H9 (cell line): ENCODE results near the gene PHOX2B. TPM values are rescaled to one million over a fixed set of nuclear protein-coding genes. Genes with fewer than 3 reads are reported as not detected.
A peak's percentile ranks its signal among the peaks of the same experiment; 100 is the strongest.

Experiments
- DNase-seq: peaks from one replicate; pipeline ENCODE4 v3.0.0-alpha.2; 2017
- H2AFZ ChIP-seq: one replicate; pipeline ENCODE4 v1.6.1; 2013; ENCODE audit warnings: mild to moderate bottlenecking, low read length, control low read depth, moderate library complexity
- H2AK5ac ChIP-seq: 2 replicates; pipeline ENCODE4 v1.6.1; 2013; ENCODE audit warnings: low read length, control low read depth, mixed read lengths; ENCODE audit not compliant: insufficient read length
- H2BK120ac ChIP-seq: one replicate; pipeline ENCODE4 v1.6.1; 2013; ENCODE audit warnings: low read depth, mild to moderate bottlenecking, low read length, control low read depth, inconsistent platforms; ENCODE audit not compliant: poor library complexity, severe bottlenecking
- H2BK12ac ChIP-seq: 2 replicates; pipeline ENCODE4 v1.6.1; 2013; ENCODE audit warnings: low read length, control low read depth, mixed read lengths, low read depth; ENCODE audit not compliant: insufficient read length
- H2BK15ac ChIP-seq: 2 replicates; pipeline ENCODE4 v1.6.1; 2013; ENCODE audit warnings: low read depth, low read length, control low read depth
- H2BK20ac ChIP-seq: one replicate; pipeline ENCODE4 v1.6.1; 2013; ENCODE audit warnings: low read depth, mild to moderate bottlenecking, low read length, control low read depth, inconsistent platforms; ENCODE audit not compliant: poor library complexity, severe bottlenecking
- H2BK5ac ChIP-seq: 2 replicates; pipeline ENCODE4 v1.6.1; 2013; ENCODE audit warnings: low read length, control low read depth, mixed read lengths; ENCODE audit not compliant: insufficient read length
- H3K14ac ChIP-seq: 2 replicates; pipeline ENCODE4 v1.6.1; 2013; ENCODE audit warnings: low read length, control low read depth; ENCODE audit not compliant: insufficient read depth
- H3K18ac ChIP-seq: 2 replicates; pipeline ENCODE4 v1.6.1; 2013; ENCODE audit warnings: low read depth, mild to moderate bottlenecking, mixed read lengths, low read length, control low read depth; ENCODE audit not compliant: insufficient read length
- H3K23ac ChIP-seq: 2 replicates; pipeline ENCODE4 v1.6.1; 2013; ENCODE audit warnings: low read length, control low read depth, mixed read lengths, low read depth; ENCODE audit not compliant: insufficient read length
- H3K23me2 ChIP-seq: 2 replicates; pipeline ENCODE4 v1.6.1; 2013; ENCODE audit warnings: low read depth, mild to moderate bottlenecking, mixed read lengths, low read length, control low read depth; ENCODE audit not compliant: insufficient read length, poor library complexity, severe bottlenecking
- H3K27ac ChIP-seq: 2 replicates; pipeline ENCODE4 v1.5.1; 2013; ENCODE audit warnings: low read length, control low read depth, mixed read lengths, low read depth; ENCODE audit not compliant: insufficient read length
- H3K27me3 ChIP-seq: 2 replicates; pipeline ENCODE4 v1.6.1; 2013; ENCODE audit warnings: low read length, control low read depth, inconsistent platforms; ENCODE audit not compliant: insufficient read depth
- H3K4ac ChIP-seq: 2 replicates; pipeline ENCODE4 v1.6.1; 2013; ENCODE audit warnings: low read depth, mild to moderate bottlenecking, control low read depth, inconsistent platforms, low read length, moderate library complexity
- H3K4me1 ChIP-seq: 2 replicates; pipeline ENCODE4 v1.6.1; 2013; ENCODE audit warnings: low read length, control low read depth, inconsistent platforms; ENCODE audit not compliant: insufficient read depth
- H3K4me2 ChIP-seq: 2 replicates; pipeline ENCODE4 v1.6.1; 2013; ENCODE audit warnings: low read length, control low read depth, mixed read lengths; ENCODE audit not compliant: insufficient read length, insufficient read depth
- H3K56ac ChIP-seq: 2 replicates; pipeline ENCODE4 v1.6.1; 2013; ENCODE audit warnings: low read depth, mild to moderate bottlenecking, mixed read lengths, low read length, control low read depth; ENCODE audit not compliant: insufficient read length
- H3K79me1 ChIP-seq: 2 replicates; pipeline ENCODE4 v1.6.1; 2013; ENCODE audit warnings: low read depth, mild to moderate bottlenecking, moderate library complexity, low read length, control low read depth, inconsistent platforms; ENCODE audit not compliant: insufficient read depth, poor library complexity, severe bottlenecking
- H3K79me2 ChIP-seq: 2 replicates; pipeline ENCODE4 v1.6.1; 2013; ENCODE audit warnings: low read length, control low read depth, inconsistent platforms; ENCODE audit not compliant: insufficient read depth
- H3K9ac ChIP-seq: 2 replicates; pipeline ENCODE4 v1.6.1; 2013; ENCODE audit warnings: low read length, control low read depth, mixed read lengths; ENCODE audit not compliant: insufficient read length; ENCODE audit errors: extremely low read depth
- H3K9me3 ChIP-seq: one replicate; pipeline ENCODE4 v1.6.1; 2013; ENCODE audit warnings: low read depth, low read length, inconsistent platforms; ENCODE audit not compliant: control insufficient read depth
- H3T11ph ChIP-seq: one replicate; pipeline ENCODE4 v1.6.1; 2013; ENCODE audit warnings: mild to moderate bottlenecking, low read length, control low read depth, inconsistent platforms
- H4K20me1 ChIP-seq: one replicate; pipeline ENCODE4 v1.6.1; 2013; ENCODE audit not compliant: control insufficient read depth, insufficient read length, insufficient read depth
- H4K5ac ChIP-seq: 2 replicates; pipeline ENCODE4 v1.6.1; 2013; ENCODE audit warnings: low read depth, mild to moderate bottlenecking, mixed read lengths, low read length, control low read depth; ENCODE audit not compliant: insufficient read length
- H4K8ac ChIP-seq: replicated peaks from 2 replicates; pipeline ENCODE4 v1.6.1; 2013; ENCODE audit warnings: low read length, control low read depth, mixed read lengths, low read depth; ENCODE audit not compliant: insufficient read length
- H4K91ac ChIP-seq: 2 replicates; pipeline ENCODE4 v1.6.1; 2013; ENCODE audit warnings: low read depth, mild to moderate bottlenecking, moderate library complexity, mixed read lengths, low read length, control low read depth; ENCODE audit not compliant: insufficient read length
- H3K27ac Mint-ChIP-seq, 3 experiments: 2 replicates in 2 of 3; 3 replicates in 1 of 3; pipeline ENCODE4 v1.8.0; 2020 to 2021; ENCODE audit warnings: mixed read lengths in 3 of 3, mild to moderate bottlenecking in 1 of 3, moderate library complexity in 1 of 3
- H3K27me3 Mint-ChIP-seq: 2 replicates; pipeline ENCODE4 v1.8.0; 2021; ENCODE audit warnings: low read depth, mild to moderate bottlenecking, moderate library complexity, mixed read lengths
- H3K36me3 Mint-ChIP-seq, 3 experiments: 2 replicates in 2 of 3; 3 replicates in 1 of 3; pipeline ENCODE4 v1.8.0; 2020 to 2021; ENCODE audit warnings: low read depth in 3 of 3, mixed read lengths in 3 of 3; ENCODE audit not compliant: insufficient read depth in 1 of 3
- H3K4me1 Mint-ChIP-seq, 2 experiments: 2 replicates each; pipeline ENCODE4 v1.8.0; 2020; ENCODE audit warnings: mixed read lengths in 2 of 2
- H3K4me3 Mint-ChIP-seq, 2 experiments: 2 replicates in 1 of 2; 3 replicates in 1 of 2; pipeline ENCODE4 v1.8.0; 2020 to 2021; ENCODE audit warnings: mild to moderate bottlenecking in 2 of 2, mixed read lengths in 2 of 2, moderate library complexity in 1 of 2
- H3K9me3 Mint-ChIP-seq, 2 experiments: 2 replicates in 1 of 2; 3 replicates in 1 of 2; pipeline ENCODE4 v1.8.0; 2020; ENCODE audit warnings: mild to moderate bottlenecking in 2 of 2, mixed read lengths in 2 of 2, moderate library complexity in 1 of 2
- CTCF ChIP-seq: fragments of 200-600 bp; sonication (generic); conservative IDR thresholded peaks from 3 replicates; pipeline ENCODE4 v1.8.0; 2021; ENCODE audit warnings: antibody characterized with exemption, mild to moderate bottlenecking
- WGBS: extraction: QIAGEN DNeasy Blood & Tissue Kit; methylation state at CpG from one replicate; pipeline ENCODE4 v1.1.7; 2013; ENCODE audit warnings: missing lambda C conversion rate, low lambda C conversion rate, mixed read lengths; ENCODE audit not compliant: insufficient read length; ENCODE audit errors: extremely low coverage; 5-methylcytosine and 5-hydroxymethylcytosine counted together
- total RNA-seq: library from RNA; stranded (reverse); gene quantifications from 2 replicates; pipeline ENCODE4 v1.2.1, GENCODE V29; 2021

Gene PHOX2B
- total RNA-seq, 1 experiment from 2014 or later = not detected

GRCh38 chr4:41744572-41745291 lies 3.8 kb downstream of the PHOX2B start:
- H2BK12ac ChIP-seq = no peak overlapping the region
- TF ChIP-seq CTCF = no peak
- no peak overlapping the region for H3K14ac ChIP-seq
- H4K20me1 ChIP-seq = peaks cover 2% of the 10 kb centered on the region
- no peaks in the 10 kb centered on the region for H3K79me2 ChIP-seq
- H3K4me2 ChIP-seq = no peak overlapping the region
- H3K27me3 ChIP-seq = peaks cover 93% of the 10 kb centered on the region
- Mint-ChIP-seq H3K36me3 (peaks cover 0 to 2% (median 0%) of the 10 kb centered on the region in 3 experiments; a peak in 2 of 7 replicates), H3K4me3 (peak overlapping the region in 1 of 2 experiments; percentile 71; a peak in 3 of 5 replicates), H3K4me1 (peaks cover 17 to 44% of the 10 kb centered on the region in 2 experiments), H3K27ac (no peak overlapping the region), H3K27me3 (peaks cover 99% of the 10 kb centered on the region), H3K9me3 (peaks cover 2 to 19% of the 10 kb centered on the region in 2 experiments; a peak in 4 of 5 replicates)
- H3T11ph ChIP-seq = no peak overlapping the region
- no peak overlapping the region for H4K5ac ChIP-seq
- no peak overlapping the region for H3K4ac ChIP-seq
- peak; percentile 35 for DNase-seq
- H2AK5ac ChIP-seq = no peak overlapping the region
- peaks cover 5% of the 10 kb centered on the region for H3K23me2 ChIP-seq
- H3K18ac ChIP-seq = no peak overlapping the region
- no peak overlapping the region for H4K91ac ChIP-seq
- no peak overlapping the region for H3K56ac ChIP-seq
- H3K23ac ChIP-seq = no peak overlapping the region
- no CpG with 5 or more reads among the region's 33 CpGs for WGBS
- H2AFZ ChIP-seq = no peak overlapping the region
- H2BK5ac ChIP-seq = no peak overlapping the region
- H2BK120ac ChIP-seq = no peak overlapping the region
- H3K4me1 ChIP-seq = no peaks in the 10 kb centered on the region
- H4K8ac ChIP-seq = no peak overlapping the region
- no peaks in the 10 kb centered on the region for H3K9me3 ChIP-seq
- no peak overlapping the region for H2BK15ac ChIP-seq
- no peak overlapping the region for H3K9ac ChIP-seq
- H3K79me1 ChIP-seq = no peaks in the 10 kb centered on the region
- no peak overlapping the region for H3K27ac ChIP-seq
- H2BK20ac ChIP-seq = no peak overlapping the region
